Neural progenitor cell (in vitro differentiated cells): ENCODE results near the gene TSHZ3. TPM values are rescaled to one million over a fixed set of nuclear protein-coding genes. Genes with fewer than 3 reads are reported as not detected.

Experiments
- DNase-seq: peaks from one replicate; pipeline ENCODE4 v3.0.0-alpha.2; 2016; ENCODE audit warnings: low spot score
- H2AFZ ChIP-seq: fragments of 200-600 bp; sonication (generic); replicated peaks from 2 replicates; pipeline ENCODE4 v1.6.1; 2016; ENCODE audit warnings: antibody characterized with exemption
- H3F3A ChIP-seq: fragments of 200-600 bp; sonication (generic); 2 replicates; pipeline ENCODE4 v1.6.1; 2016; ENCODE audit warnings: antibody characterized with exemption, low read depth
- H3K27ac ChIP-seq: fragments of 200-600 bp; sonication (generic); 2 replicates; pipeline ENCODE4 v1.5.1; 2016; ENCODE audit warnings: mild to moderate bottlenecking
- H3K27me3 ChIP-seq: fragments of 200-600 bp; sonication (generic); 2 replicates; pipeline ENCODE4 v1.6.1; 2016; ENCODE audit warnings: mild to moderate bottlenecking, moderate library complexity
- H3K36me3 ChIP-seq: fragments of 200-600 bp; sonication (generic); 2 replicates; pipeline ENCODE4 v1.5.1; 2016
- H3K4me1 ChIP-seq: fragments of 200-600 bp; sonication (generic); 2 replicates; pipeline ENCODE4 v1.6.1; 2016; ENCODE audit warnings: mixed run types
- H3K4me2 ChIP-seq: fragments of 200-600 bp; sonication (generic); 2 replicates; pipeline ENCODE4 v1.6.1; 2016
- H3K4me3 ChIP-seq: fragments of 200-600 bp; sonication (generic); 2 replicates; pipeline ENCODE4 v1.5.1; 2016
- H3K79me2 ChIP-seq: fragments of 200-600 bp; sonication (generic); 2 replicates; pipeline ENCODE4 v1.6.1; 2016; ENCODE audit warnings: low read depth
- H3K9ac ChIP-seq: fragments of 200-600 bp; sonication (generic); 2 replicates; pipeline ENCODE4 v1.6.1; 2016
- H3K9me3 ChIP-seq: fragments of 200-600 bp; sonication (generic); 2 replicates; pipeline ENCODE4 v1.5.1; 2016; ENCODE audit warnings: low read depth
- H4K20me1 ChIP-seq: fragments of 200-600 bp; sonication (generic); 2 replicates; pipeline ENCODE4 v1.6.1; 2016; ENCODE audit warnings: low read depth
- H3K27ac Mint-ChIP-seq: 3 replicates; pipeline ENCODE4 v1.8.0; 2021; ENCODE audit warnings: mixed read lengths
- H3K27me3 Mint-ChIP-seq: 2 replicates; pipeline ENCODE4 v1.8.0; 2022; ENCODE audit warnings: low read depth, mild to moderate bottlenecking, inconsistent platforms, moderate library complexity, mixed read lengths; ENCODE audit not compliant: insufficient read depth
- H3K36me3 Mint-ChIP-seq: 3 replicates; pipeline ENCODE4 v1.8.0; 2021; ENCODE audit warnings: mixed read lengths
- H3K4me1 Mint-ChIP-seq: 3 replicates; pipeline ENCODE4 v1.8.0; 2021; ENCODE audit warnings: mixed read lengths
- H3K4me3 Mint-ChIP-seq: 3 replicates; pipeline ENCODE4 v1.8.0; 2021; ENCODE audit warnings: mild to moderate bottlenecking, moderate library complexity, mixed read lengths
- H3K9me3 Mint-ChIP-seq: 3 replicates; pipeline ENCODE4 v1.8.0; 2020; ENCODE audit warnings: mixed read lengths
- EZH2 ChIP-seq: fragments of 200-600 bp; sonication (generic); IDR thresholded peaks from 2 replicates; pipeline ENCODE4 v1.6.1; 2017; ENCODE audit warnings: antibody characterized with exemption, mild to moderate bottlenecking, moderate library complexity
- EZH2phosphoT487 ChIP-seq: fragments of 200-600 bp; sonication (generic); IDR thresholded peaks from 2 replicates; pipeline ENCODE4 v1.6.1; 2017; ENCODE audit warnings: antibody characterized with exemption
- total RNA-seq: library from RNA; depleted of rRNA; stranded (reverse); fragments of >200 nt; gene quantifications from 2 replicates; pipeline ENCODE4 v1.2.3, GENCODE V29; 2015; ENCODE audit warnings: low replicate concordance
- TF ChIP-seq, protein P1 (sequence below): fragments of 200-600 bp; sonication (generic); IDR thresholded peaks from 2 replicates; pipeline ENCODE4 v1.5.1; 2017; ENCODE audit warnings: antibody characterized with exemption, mild to moderate bottlenecking

TSHZ3 gene
- total RNA-seq, 1 donor from 2014 or later: 0.60 TPM

- Histone ChIP-seq H3F3A (no peaks in the 10 kb centered on the region), H3K27ac (no peak overlapping the region), H3K4me1 (peaks cover 17% of the 10 kb centered on the region), H3K4me3 (no peak overlapping the region), H3K9ac (no peak overlapping the region), H3K9me3 (no peaks in the 10 kb centered on the region), H3K27me3 (peaks cover 35% of the 10 kb centered on the region), H4K20me1 (peaks cover 7% of the 10 kb centered on the region), H3K79me2 (no peaks in the 10 kb centered on the region), H3K4me2 (no peak overlapping the region), H2AFZ (no peak overlapping the region), H3K36me3 (no peaks in the 10 kb centered on the region)
- H3K4me3 Mint-ChIP-seq: no peak overlapping the region
- peaks cover 17% of the 10 kb centered on the region for H3K27me3 Mint-ChIP-seq
- peaks cover 41% of the 10 kb centered on the region for H3K4me1 Mint-ChIP-seq
- TF ChIP-seq EZH2phosphoT487 (no peak), EZH2 (no peak)
- TF ChIP-seq, protein P1, sequence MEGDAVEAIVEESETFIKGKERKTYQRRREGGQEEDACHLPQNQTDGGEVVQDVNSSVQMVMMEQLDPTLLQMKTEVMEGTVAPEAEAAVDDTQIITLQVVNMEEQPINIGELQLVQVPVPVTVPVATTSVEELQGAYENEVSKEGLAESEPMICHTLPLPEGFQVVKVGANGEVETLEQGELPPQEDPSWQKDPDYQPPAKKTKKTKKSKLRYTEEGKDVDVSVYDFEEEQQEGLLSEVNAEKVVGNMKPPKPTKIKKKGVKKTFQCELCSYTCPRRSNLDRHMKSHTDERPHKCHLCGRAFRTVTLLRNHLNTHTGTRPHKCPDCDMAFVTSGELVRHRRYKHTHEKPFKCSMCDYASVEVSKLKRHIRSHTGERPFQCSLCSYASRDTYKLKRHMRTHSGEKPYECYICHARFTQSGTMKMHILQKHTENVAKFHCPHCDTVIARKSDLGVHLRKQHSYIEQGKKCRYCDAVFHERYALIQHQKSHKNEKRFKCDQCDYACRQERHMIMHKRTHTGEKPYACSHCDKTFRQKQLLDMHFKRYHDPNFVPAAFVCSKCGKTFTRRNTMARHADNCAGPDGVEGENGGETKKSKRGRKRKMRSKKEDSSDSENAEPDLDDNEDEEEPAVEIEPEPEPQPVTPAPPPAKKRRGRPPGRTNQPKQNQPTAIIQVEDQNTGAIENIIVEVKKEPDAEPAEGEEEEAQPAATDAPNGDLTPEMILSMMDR: no peak
- no peak overlapping the region for H3K27ac Mint-ChIP-seq
- no peaks in the 10 kb centered on the region for H3K36me3 Mint-ChIP-seq
- no peaks in the 10 kb centered on the region for H3K9me3 Mint-ChIP-seq
- no peak for DNase-seq
Observed at GRCh38 chr19:31342926-31343325, 6.3 kb downstream of the TSHZ3 start.

- TF ChIP-seq EZH2 (no peak), EZH2phosphoT487 (no peak)
- TF ChIP-seq, protein P1: no peak
- no peak overlapping the region for H2AFZ ChIP-seq
- H3K9ac ChIP-seq: no peak overlapping the region
- no peak overlapping the region for H3K4me3 Mint-ChIP-seq
- H3K4me1 Mint-ChIP-seq: peaks cover 45% of the 10 kb centered on the region
- H3K27me3 ChIP-seq: peaks cover 9% of the 10 kb centered on the region
- H3K27ac ChIP-seq: no peak overlapping the region
- H3K4me1 ChIP-seq: peaks cover 8% of the 10 kb centered on the region
- H3K27ac Mint-ChIP-seq: no peak overlapping the region
- H3K36me3 Mint-ChIP-seq: no peaks in the 10 kb centered on the region
- no peaks in the 10 kb centered on the region for H3F3A ChIP-seq
- no peaks in the 10 kb centered on the region for H3K9me3 Mint-ChIP-seq
- no peak for DNase-seq
- no peaks in the 10 kb centered on the region for H4K20me1 ChIP-seq
- no peaks in the 10 kb centered on the region for H3K36me3 ChIP-seq
- H3K9me3 ChIP-seq: no peaks in the 10 kb centered on the region
- H3K4me2 ChIP-seq: no peak overlapping the region
- H3K4me3 ChIP-seq: no peak overlapping the region
- no peaks in the 10 kb centered on the region for H3K79me2 ChIP-seq
- peaks cover 7% of the 10 kb centered on the region for H3K27me3 Mint-ChIP-seq
Observed at GRCh38 chr19:31340042-31341025, 8.9 kb downstream of the TSHZ3 start.

DNA sequence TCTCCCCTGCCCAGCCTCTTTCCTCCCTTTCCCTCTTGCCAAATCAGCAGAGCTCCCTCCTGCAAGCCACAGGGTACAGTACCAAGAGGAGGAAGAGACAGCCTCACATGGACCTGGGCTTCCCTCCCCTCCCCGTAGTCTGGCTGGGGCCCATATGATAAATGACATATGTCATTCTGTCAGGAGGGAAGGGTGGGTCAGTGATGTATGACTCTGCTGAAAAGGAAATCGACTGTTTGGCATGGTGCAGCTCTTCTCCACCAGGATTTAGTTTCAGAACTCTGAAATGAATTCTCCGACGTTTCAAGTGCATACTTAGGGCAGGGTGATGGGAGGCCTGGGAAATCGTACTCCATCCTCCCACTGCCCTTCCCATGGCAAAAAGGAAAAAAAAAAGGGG, 9.8 kb downstream of the TSHZ3 start:
- Histone ChIP-seq H3K4me3 (no peak overlapping the region), H3F3A (no peaks in the 10 kb centered on the region), H4K20me1 (no peaks in the 10 kb centered on the region), H3K9me3 (no peaks in the 10 kb centered on the region), H3K4me1 (peaks cover 8% of the 10 kb centered on the region), H3K27ac (no peak overlapping the region), H3K27me3 (peaks cover under 1% of the 10 kb centered on the region), H3K4me2 (no peak overlapping the region), H3K9ac (no peak overlapping the region), H2AFZ (no peak overlapping the region), H3K79me2 (no peaks in the 10 kb centered on the region), H3K36me3 (no peaks in the 10 kb centered on the region)
- Mint-ChIP-seq H3K4me1 (peaks cover 42% of the 10 kb centered on the region), H3K4me3 (no peak overlapping the region), H3K9me3 (no peaks in the 10 kb centered on the region), H3K27ac (peak overlapping the region; percentile 25), H3K27me3 (peaks cover 3% of the 10 kb centered on the region), H3K36me3 (no peaks in the 10 kb centered on the region)
- DNase-seq: no peak
- TF ChIP-seq, protein P1: no peak
- no peak for TF ChIP-seq EZH2
- no peak for TF ChIP-seq EZH2phosphoT487
